Stomach (tissue), 9 donors: ENCODE measurements around the gene AFF4. TPM values are rescaled to one million over a fixed set of nuclear protein-coding genes. Genes with fewer than 3 reads are reported as not detected.
A peak's percentile ranks its signal among the peaks of the same experiment; 100 is the strongest.

Source experiments
- DNase-seq, 2 donors: peaks; one replicate each; pipeline versions ENCODE4 v3.0.0 to v3.0.0-alpha.2; 2013 to 2019
- H3K27ac ChIP-seq, 5 donors: fragments of 200-600 bp in 4 of 5; sonication (generic) in 4 of 5; one replicate each; pipeline ENCODE4 v1.5.1; 2013 to 2019; ENCODE audit warnings: mild to moderate bottlenecking in 1 of 5, moderate library complexity in 1 of 5
- H3K27me3 ChIP-seq, 3 donors: fragments of 200-600 bp; sonication (generic); one replicate each; pipeline ENCODE4 v1.5.1; 2017 to 2019; ENCODE audit warnings: mixed run types in 1 of 3
- H3K36me3 ChIP-seq, 4 donors: fragments of 200-600 bp; sonication (generic); 1 replicate in 3 of 4; 2 replicates in 1 of 4; pipeline ENCODE4 v1.5.1; 2016 to 2019
- H3K4me1 ChIP-seq, 4 donors: fragments of 200-600 bp; sonication (generic); one replicate each; pipeline ENCODE4 v1.5.1; 2016 to 2019
- H3K4me3 ChIP-seq, 4 donors: fragments of 200-600 bp; sonication (generic) in 3 of 4; one replicate each; pipeline ENCODE4 v1.5.1; 2016 to 2019; ENCODE audit warnings: mild to moderate bottlenecking in 1 of 4
- H3K9me3 ChIP-seq, 4 donors: fragments of 200-600 bp; sonication (generic); one replicate each; pipeline ENCODE4 v1.5.1; 2016 to 2019
- CTCF ChIP-seq, 7 experiments: fragments of 450-650 bp in 4 of 7; fragments of 200-600 bp in 3 of 7; sonication (generic) in 3 of 7; IDR thresholded peaks; one replicate each; pipeline ENCODE4 v1.5.1; 2016 to 2019; ENCODE audit warnings: antibody characterized with exemption in 7 of 7, control low read depth in 2 of 7, mild to moderate bottlenecking in 1 of 7
- EP300 ChIP-seq: sonication (generic); formaldehyde crosslinking; IDR thresholded peaks from one replicate; pipeline ENCODE4 v1.6.1; 2017; ENCODE audit warnings: antibody characterized with exemption
- POLR2A ChIP-seq, 4 donors: fragments of 450-650 bp; IDR thresholded peaks; one replicate each; pipeline ENCODE4 v1.6.1; 2016; ENCODE audit warnings: antibody characterized with exemption in 4 of 4, control low read depth in 2 of 4, mild to moderate bottlenecking in 1 of 4, moderate library complexity in 1 of 4
- POLR2AphosphoS5 ChIP-seq, 3 donors: sonication (generic); formaldehyde crosslinking; IDR thresholded peaks; one replicate each; pipeline ENCODE4 v1.6.1; 2016; ENCODE audit warnings: antibody characterized with exemption in 3 of 3
- WGBS, 5 donors: extraction: QIAGEN DNeasy Blood & Tissue Kit in 3 of 5; methylation state at CpG; one replicate each; pipeline versions ENCODE4 v1.1.5 to v1.1.7; 2013 to 2018; 5-methylcytosine and 5-hydroxymethylcytosine counted together
- intact Hi-C: fragments of 100-400 bp; cut with DNase I; formaldehyde crosslinking; loops from one replicate; pipeline ENCODE4 v1.15.1; 2023; ENCODE audit warnings: low total_unique reads
- polyA plus RNA-seq, 3 donors: library from polyadenylated mRNA; stranded (reverse); fragments of 200-250 nt; gene quantifications; one replicate each; pipeline ENCODE4 v1.2.3, GENCODE V29; 2013
- total RNA-seq, 5 donors: library from RNA; depleted of rRNA; stranded (reverse); fragments of >200 nt; gene quantifications; one replicate each; pipeline versions ENCODE4 v1.1.0 to v1.2.3, GENCODE V29; 2014 to 2016
- donor health status: healthy with polysubstance abuse.
- donor health status: Bipolar disorder and iron deficiency.
- donor health status: healthy.

The AFF4 gene
- total and polyA plus RNA-seq, 8 donors: 7.0 to 133 (median 50.9) TPM

GRCh38 chr5:132873930-132874271 lies 89.5 kb downstream of the AFF4 start:
- intact Hi-C loops: no loop called here
- no peak overlapping the region for H3K4me3 ChIP-seq
- 90 to 96% (median 93%) methylated on average over 3 of the region's 3 CpGs for WGBS, 5 donors
- peaks cover 15 to 47% (median 29%) of the 10 kb centered on the region in 4 donors for H3K4me1 ChIP-seq
- no peaks in the 10 kb centered on the region for H3K9me3 ChIP-seq
- peaks cover 10 to 75% (median 69%) of the 10 kb centered on the region in 4 donors for H3K36me3 ChIP-seq
- DNase-seq: no peak
- peak overlapping the region; percentile 3 to 69 (median 60) for H3K27ac ChIP-seq
- no peak for TF ChIP-seq POLR2A (IDR thresholded peaks at IDR 0.05)
- no peak for TF ChIP-seq POLR2AphosphoS5 (IDR thresholded peaks at IDR 0.05)
- no peak for TF ChIP-seq CTCF (IDR thresholded peaks at IDR 0.05)
- no peak for TF ChIP-seq EP300
- H3K27me3 ChIP-seq: no peaks in the 10 kb centered on the region

GRCh38 chr5:132873119-132873929 lies 90.1 kb downstream of the AFF4 start, which contains the start of gene LEAP2:
LEAP2 (plus strand) TSS chr5:132873668; CDS start chr5:132873695, 27 bp downstream.
- Histone ChIP-seq H3K27ac (peak within 1 kb of the TSS; percentile 3 to 69 (median 60)), H3K27me3 (no peaks in the 10 kb centered on the region), H3K4me3 (no peak within 1 kb of the TSS), H3K36me3 (peaks cover 12 to 75% (median 70%) of the 10 kb centered on the region in 4 donors), H3K9me3 (no peaks in the 10 kb centered on the region), H3K4me1 (peaks cover 15 to 46% (median 31%) of the 10 kb centered on the region in 4 donors)
- intact Hi-C loops: no loop called here
- DNase-seq: peak; percentile 39 to 75
- 35 to 53% (median 45%) methylated on average over 6 of the region's 6 CpGs for WGBS, 5 donors
- TF ChIP-seq CTCF (IDR thresholded peaks at IDR 0.05) (no peak), POLR2AphosphoS5 (IDR thresholded peaks at IDR 0.05) (peak in 1 of 3 donors; percentile 58)

GRCh38 chr5:132872788-132873118 lies 90.7 kb downstream of the AFF4 start:
- Histone ChIP-seq H3K27me3 (no peaks in the 10 kb centered on the region), H3K4me3 (no peak overlapping the region), H3K27ac (peak overlapping the region in 4 of 5 donors; percentile 16 to 69 (median 62)), H3K4me1 (peaks cover 14 to 46% (median 33%) of the 10 kb centered on the region in 4 donors), H3K9me3 (no peaks in the 10 kb centered on the region), H3K36me3 (peaks cover 16 to 75% (median 70%) of the 10 kb centered on the region in 4 donors)
- WGBS, 5 donors: 88 to 100% (median 91%) methylated on average over 1 of the region's 1 CpG
- intact Hi-C loops: no loop called here
- DNase-seq: no peak
- no peak for TF ChIP-seq EP300

GRCh38 chr5:132871459-132872284 lies 91.8 kb downstream of the AFF4 start:
- Histone ChIP-seq H3K4me3 (no peak overlapping the region), H3K4me1 (peaks cover 19 to 50% (median 37%) of the 10 kb centered on the region in 4 donors), H3K27ac (peak overlapping the region in 3 of 5 donors; percentile 58 to 69 (median 65)), H3K36me3 (peaks cover 18 to 72% (median 66%) of the 10 kb centered on the region in 4 donors), H3K27me3 (no peaks in the 10 kb centered on the region), H3K9me3 (no peaks in the 10 kb centered on the region)
- no peak for DNase-seq
- TF ChIP-seq EP300 (no peak), POLR2A (IDR thresholded peaks at IDR 0.05) (no peak), CTCF (IDR thresholded peaks at IDR 0.05) (no peak), POLR2AphosphoS5 (IDR thresholded peaks at IDR 0.05) (no peak)
- WGBS, 5 donors: 74 to 86% (median 76%) methylated on average over 5 of the region's 5 CpGs
- intact Hi-C loops: no loop called here
